ENCODE data around the gene DISC1. TPM values are rescaled to one million over a fixed set of nuclear protein-coding genes. Genes with fewer than 3 reads are reported as not detected.

The DISC1 gene
- total and polyA plus RNA-seq, 7 donors, result 1.2 to 14.1 (median 5.8) TPM

GRCh38 chr1:231860221-231861088 lies 233.9 kb downstream of the DISC1 start:
- H3K27me3 ChIP-seq, result no peaks in the 10 kb centered on the region
- no peak overlapping the region for H3K27ac ChIP-seq
- intact Hi-C loops (cut with DNase I), result no loop called here
- H3K4me3 ChIP-seq, result no peak overlapping the region
- no peak for TF ChIP-seq CTCF (IDR thresholded peaks at IDR 0.05)
- TF ChIP-seq POLR2AphosphoS5 (IDR thresholded peaks at IDR 0.05), result no peak
- TF ChIP-seq EP300 (IDR thresholded peaks at IDR 0.05), result no peak
- TF ChIP-seq POLR2A (IDR thresholded peaks at IDR 0.05), result no peak
- H3K9me3 ChIP-seq, result no peaks in the 10 kb centered on the region
- H3K36me3 ChIP-seq, result no peaks in the 10 kb centered on the region
- DNase-seq, result no peak
- H3K4me1 ChIP-seq, result peaks cover 0 to 13% (median 4%) of the 10 kb centered on the region in 4 donors
- 87 to 90% methylated on average over 5 of the region's 5 CpGs for WGBS, 2 donors

GRCh38 chr1:231861541-231862481 lies 235.2 kb downstream of the DISC1 start:
- H3K27ac ChIP-seq, result no peak overlapping the region
- H3K9me3 ChIP-seq, result no peaks in the 10 kb centered on the region
- H3K4me3 ChIP-seq, result no peak overlapping the region
- no peaks in the 10 kb centered on the region for H3K36me3 ChIP-seq
- DNase-seq, result no peak
- 75 to 78% methylated on average over 7 of the region's 7 CpGs for WGBS, 2 donors
- peaks cover 0 to 22% (median 8%) of the 10 kb centered on the region in 4 donors for H3K4me1 ChIP-seq
- TF ChIP-seq POLR2AphosphoS5 (IDR thresholded peaks at IDR 0.05) (no peak), CTCF (IDR thresholded peaks at IDR 0.05) (no peak), EP300 (IDR thresholded peaks at IDR 0.05) (no peak), POLR2A (IDR thresholded peaks at IDR 0.05) (no peak)
- intact Hi-C loops (cut with DNase I), result no loop called here
- no peaks in the 10 kb centered on the region for H3K27me3 ChIP-seq

- Histone ChIP-seq H3K27me3 (no peaks in the 10 kb centered on the region), H3K27ac (no peak overlapping the region), H3K9me3 (no peaks in the 10 kb centered on the region), H3K36me3 (no peaks in the 10 kb centered on the region), H3K4me1 (peaks cover 0 to 30% (median 11%) of the 10 kb centered on the region in 4 donors), H3K4me3 (no peak overlapping the region)
- no peak for TF ChIP-seq CTCF (IDR thresholded peaks at IDR 0.05)
- no peak for TF ChIP-seq POLR2AphosphoS5 (IDR thresholded peaks at IDR 0.05)
- TF ChIP-seq POLR2A (IDR thresholded peaks at IDR 0.05), result no peak
- TF ChIP-seq EP300 (IDR thresholded peaks at IDR 0.05), result no peak
- no peak for DNase-seq
- intact Hi-C loops (cut with DNase I), result no loop called here
- WGBS, 2 donors, result 83 to 85% methylated on average over 2 of the region's 2 CpGs
These were observed 236.0 kb downstream of the DISC1 start for GRCh38 chr1:231862611-231863010.

GRCh38 chr1:231865331-231865730 lies 238.7 kb downstream of the DISC1 start:
- H3K27ac ChIP-seq, result no peak overlapping the region
- no peak for TF ChIP-seq CTCF (IDR thresholded peaks at IDR 0.05)
- intact Hi-C loops (cut with DNase I), result no loop called here
- H3K9me3 ChIP-seq, result no peaks in the 10 kb centered on the region
- WGBS, 2 donors, result 64 to 73% methylated on average over 3 of the region's 3 CpGs
- H3K36me3 ChIP-seq, result no peaks in the 10 kb centered on the region
- no peak overlapping the region for H3K4me3 ChIP-seq
- peaks cover 0 to 35% (median 11%) of the 10 kb centered on the region in 4 donors for H3K4me1 ChIP-seq
- no peak for DNase-seq
- H3K27me3 ChIP-seq, result no peaks in the 10 kb centered on the region
